K562 (cell line): ENCODE data around the gene GRIPAP1. TPM values are rescaled to one million over a fixed set of nuclear protein-coding genes. Genes with fewer than 3 reads are reported as not detected.

Experiments
- HDAC6 ChIP-seq: IDR thresholded peaks from 2 replicates; pipeline ENCODE4 v1.6.1; 2012; ENCODE audit warnings: low read depth, mild to moderate bottlenecking, control low read depth, inconsistent platforms, low read length, moderate library complexity
- JUN ChIP-seq, 2 experiments: sonication (generic) in 1 of 2; formaldehyde crosslinking in 1 of 2; IDR thresholded peaks; 2 replicates each; pipeline versions ENCODE4 v1.6.1 to v1.8.0; 2012 to 2022; ENCODE audit warnings: borderline replicate concordance in 2 of 2, mild to moderate bottlenecking in 2 of 2, improper control_type of control experiment in 1 of 2, low read depth in 1 of 2, low read length in 1 of 2, missing genetic modification reagents in 1 of 2
- MAFF ChIP-seq: IDR thresholded peaks from 2 replicates; pipeline ENCODE4 v1.6.1; 2012; ENCODE audit warnings: low read length, improper control_type of control experiment
- MAZ ChIP-seq, 2 experiments: fragments of 450-650 bp in 1 of 2; sonication (generic) in 1 of 2; formaldehyde crosslinking; IDR thresholded peaks in 1 of 2; conservative IDR thresholded peaks in 1 of 2; 2 replicates each; pipeline versions ENCODE4 v1.4.0 to v1.5.0; 2020; ENCODE audit warnings: mild to moderate bottlenecking in 1 of 2, missing genetic modification reagents in 1 of 2
- MYNN ChIP-seq, 2 experiments: sonication (generic); formaldehyde crosslinking in 1 of 2; IDR thresholded peaks; 2 replicates each; pipeline versions ENCODE4 v1.5.0 to v1.6.1; 2016 to 2020; ENCODE audit warnings: antibody characterized with exemption in 1 of 2, missing genetic modification reagents in 1 of 2
- NBN ChIP-seq: fragments of 450-650 bp; IDR thresholded peaks from 2 replicates; pipeline ENCODE4 v1.6.1; 2016; ENCODE audit warnings: low read depth, mild to moderate bottlenecking
- NRF1 ChIP-seq, 2 experiments: fragments of 450-650 bp; IDR thresholded peaks in 1 of 2; conservative IDR thresholded peaks in 1 of 2; 2 replicates each; pipeline ENCODE4 v1.6.1; 2014; ENCODE audit warnings: mild to moderate bottlenecking in 2 of 2
- PKNOX1 ChIP-seq: fragments of 450-650 bp; IDR thresholded peaks from 2 replicates; pipeline ENCODE4 v1.6.1; 2016
- RCOR1 ChIP-seq, 2 experiments: IDR thresholded peaks; 2 replicates each; pipeline ENCODE4 v1.6.1; 2012; ENCODE audit warnings: low read depth in 2 of 2, low read length in 2 of 2, borderline replicate concordance in 1 of 2, improper control_type of control experiment in 1 of 2
- RHOXF2B ChIP-seq: fragments of 250-450 bp; sonication (Bioruptor Pico); conservative IDR thresholded peaks from 2 replicates; pipeline ENCODE4 v1.5.1; 2021
- SMARCC2 ChIP-seq: fragments of 450-650 bp; IDR thresholded peaks from 2 replicates; pipeline ENCODE4 v1.6.1; 2017; ENCODE audit warnings: antibody characterized with exemption, moderate library complexity, mild to moderate bottlenecking, low read depth
- SRF ChIP-seq, 2 experiments: fragments of 250-450, 450-650 bp in 1 of 2; sonication (Bioruptor Pico) in 1 of 2; sonication (generic) in 1 of 2; formaldehyde crosslinking; IDR thresholded peaks; 2 replicates each; pipeline versions ENCODE4 v1.5.0 to v1.5.1; 2020 to 2022; ENCODE audit warnings: mild to moderate bottlenecking in 1 of 2, missing genetic modification reagents in 1 of 2
- TRIM24 ChIP-seq, 2 experiments: fragments of 450-650 bp; IDR thresholded peaks; 2 replicates each; pipeline ENCODE4 v1.6.1; 2016
- ZNF280A ChIP-seq: fragments of 450-650 bp; IDR thresholded peaks from 2 replicates; pipeline ENCODE4 v1.6.1; 2018; ENCODE audit warnings: mild to moderate bottlenecking, low read depth; ENCODE audit not compliant: partially characterized antibody
- ZNF639 ChIP-seq, 2 experiments: fragments of 200-800 bp in 1 of 2; sonication (Bioruptor generic) in 1 of 2; sonication (generic) in 1 of 2; formaldehyde crosslinking in 1 of 2; IDR thresholded peaks in 1 of 2; conservative IDR thresholded peaks in 1 of 2; 2 replicates each; pipeline versions ENCODE4 v1.5.0 to v1.6.1; 2016 to 2020; ENCODE audit warnings: missing compliant biosample characterization in 1 of 2, missing genetic modification characterization in 1 of 2, missing genetic modification reagents in 1 of 2
- polyA plus RNA-seq, 8 experiments: library from polyadenylated mRNA; depleted of rRNA in 4 of 8; stranded (reverse) in 5 of 8; unstranded in 3 of 8; fragments of >200 nt; fragmentation: Nextera tagmentation in 2 of 8; fragmentation: Illumina TruSeq in 1 of 8; extraction: Ambion mirVana in 2 of 8; extraction: Trizol in 1 of 8; gene quantifications; 2 replicates each; pipeline versions ENCODE4 v1.2.1 to v1.2.3, GENCODE V29; 2011 to 2014; ENCODE audit warnings: inconsistent platforms in 1 of 8, missing spikeins in 1 of 8
- total RNA-seq, 7 experiments: library from RNA; depleted of rRNA in 6 of 7; stranded (reverse); fragments of >200 nt in 6 of 7; fragmentation: Illumina TruSeq in 2 of 7; extraction: Trizol in 2 of 7; gene quantifications; 2 replicates each; pipeline versions ENCODE4 v1.2.1 to v1.2.3, GENCODE V29; 2011 to 2021; ENCODE audit warnings: low replicate concordance in 1 of 7
- TF ChIP-seq, protein P1 (sequence below): sonication (generic); formaldehyde crosslinking; IDR thresholded peaks from 2 replicates; pipeline ENCODE4 v1.8.0; 2023; ENCODE audit warnings: mild to moderate bottlenecking, missing genetic modification reagents
- TF ChIP-seq, protein P2 (sequence below): fragments of 450-650 bp; formaldehyde crosslinking; IDR thresholded peaks from 2 replicates; pipeline ENCODE4 v1.4.0; 2020; ENCODE audit warnings: mild to moderate bottlenecking

GRIPAP1 gene
- total and polyA plus RNA-seq, 9 of the 15 experiments (the other 6 are each of a cell fraction or from before 2014, with no cell fraction given), result 4.1 to 41.6 (median 24.0) TPM

DNA sequence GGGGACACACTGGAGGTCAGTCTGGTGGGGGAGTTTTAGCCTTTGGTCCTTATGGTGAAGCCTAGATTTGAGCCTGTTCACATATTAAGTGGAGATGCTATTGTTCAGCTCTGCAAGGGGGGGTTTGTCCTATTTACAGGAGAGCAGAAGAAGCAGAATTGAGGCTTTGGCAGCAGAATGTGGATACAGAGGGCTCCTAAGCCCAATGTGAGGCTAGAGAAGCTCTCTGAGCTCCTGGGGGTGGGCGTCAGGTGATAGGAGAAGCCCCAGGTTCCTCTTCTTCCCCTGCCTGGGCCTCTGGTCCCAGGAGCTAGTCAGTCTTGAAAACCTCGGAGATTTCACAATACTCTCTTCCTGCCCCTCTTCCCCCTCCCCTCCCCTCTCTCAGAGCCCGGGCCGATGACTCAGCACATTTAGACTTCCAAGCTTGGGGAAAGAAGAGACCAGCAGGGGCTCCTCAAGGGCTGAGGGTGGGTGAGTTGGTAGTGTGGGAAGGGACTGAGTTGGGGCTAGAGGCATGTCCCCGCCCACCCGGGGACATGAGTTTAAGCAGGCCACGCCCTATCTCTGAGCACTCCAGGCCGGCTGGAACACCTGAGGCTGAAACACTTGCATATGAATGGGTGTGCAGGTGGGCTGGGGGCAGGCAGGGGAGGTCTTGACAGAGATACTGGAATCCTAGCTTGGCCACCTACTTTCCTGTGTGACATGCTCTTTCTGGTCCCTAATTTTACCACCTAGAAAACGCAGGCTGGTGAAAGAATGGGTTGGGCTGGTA lies 37.7 kb upstream of the GRIPAP1 start (continued):
- TF ChIP-seq, protein P1, sequence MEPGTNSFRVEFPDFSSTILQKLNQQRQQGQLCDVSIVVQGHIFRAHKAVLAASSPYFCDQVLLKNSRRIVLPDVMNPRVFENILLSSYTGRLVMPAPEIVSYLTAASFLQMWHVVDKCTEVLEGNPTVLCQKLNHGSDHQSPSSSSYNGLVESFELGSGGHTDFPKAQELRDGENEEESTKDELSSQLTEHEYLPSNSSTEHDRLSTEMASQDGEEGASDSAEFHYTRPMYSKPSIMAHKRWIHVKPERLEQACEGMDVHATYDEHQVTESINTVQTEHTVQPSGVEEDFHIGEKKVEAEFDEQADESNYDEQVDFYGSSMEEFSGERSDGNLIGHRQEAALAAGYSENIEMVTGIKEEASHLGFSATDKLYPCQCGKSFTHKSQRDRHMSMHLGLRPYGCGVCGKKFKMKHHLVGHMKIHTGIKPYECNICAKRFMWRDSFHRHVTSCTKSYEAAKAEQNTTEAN (CRISPR knock-in tag), result no peak
- TF ChIP-seq ZNF280A (no peak), HDAC6 (no peak), SMARCC2 (peak; percentile 46; the same call in 1 of the 2 replicates), NRF1 (conservative IDR thresholded peaks at IDR 0.05 in 1 of 2, IDR thresholded peaks at IDR 0.05 in 1 of 2) (peak; percentile 19 to 45; a peak in 3 of 4 replicates), SRF (CRISPR knock-in tag; IDR thresholded peaks at IDR 0.05) (0 out of 4 replicates have a peak, but pooled peaks of 1 of the 2 experiments have one; percentile 27), TRIM24 (IDR thresholded peaks at IDR 0.05) (peak in 1 of 2 experiments; percentile 69; a peak in 2 of 4 replicates), RCOR1 (IDR thresholded peaks at IDR 0.05; ENCODE audit: borderline replicate concordance in 1 of 2, low read depth in 2 of 2, low read length in 2 of 2) (peak in 1 of 2 experiments; percentile 60; a peak in 2 of 4 replicates), PKNOX1 (peak; percentile 6; the same call in 1 of the 2 replicates), RHOXF2B (no peak), JUN (IDR thresholded peaks at IDR 0.05; ENCODE audit: borderline replicate concordance, low read depth, low read length) (peak; percentile 63; the same call in 1 of the 2 replicates), JUN (CRISPR knock-in tag; IDR thresholded peaks at IDR 0.05; ENCODE audit: borderline replicate concordance) (no peak), MAZ (CRISPR knock-in tag; conservative IDR thresholded peaks at IDR 0.05 in 1 of 2, IDR thresholded peaks at IDR 0.05 in 1 of 2) (peak; percentile 38 to 87; a peak in 3 of 4 replicates), MYNN (IDR thresholded peaks at IDR 0.05) (peak; percentile 81), MYNN (CRISPR knock-in tag; IDR thresholded peaks at IDR 0.05) (no peak), ZNF639 (CRISPR knock-in tag; conservative IDR thresholded peaks at IDR 0.05 in 1 of 2, IDR thresholded peaks at IDR 0.05 in 1 of 2) (peak in 1 of 2 experiments; percentile 39; a peak in 1 of 4 replicates), NBN (0 out of 2 replicates have a peak, but pooled peaks have one; percentile 46), MAFF (peak; percentile 99)
- TF ChIP-seq, protein P2, sequence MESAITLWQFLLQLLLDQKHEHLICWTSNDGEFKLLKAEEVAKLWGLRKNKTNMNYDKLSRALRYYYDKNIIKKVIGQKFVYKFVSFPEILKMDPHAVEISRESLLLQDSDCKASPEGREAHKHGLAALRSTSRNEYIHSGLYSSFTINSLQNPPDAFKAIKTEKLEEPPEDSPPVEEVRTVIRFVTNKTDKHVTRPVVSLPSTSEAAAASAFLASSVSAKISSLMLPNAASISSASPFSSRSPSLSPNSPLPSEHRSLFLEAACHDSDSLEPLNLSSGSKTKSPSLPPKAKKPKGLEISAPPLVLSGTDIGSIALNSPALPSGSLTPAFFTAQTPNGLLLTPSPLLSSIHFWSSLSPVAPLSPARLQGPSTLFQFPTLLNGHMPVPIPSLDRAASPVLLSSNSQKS (CRISPR knock-in tag), result no peak
